ENCODE results near the gene TMEM191C.
"Not testable (repeated sequence)": the region's sequence is repeated elsewhere in the genome, so short reads cannot be mapped to it uniquely, and the experiment has no call there.

The TMEM191C gene

DNA sequence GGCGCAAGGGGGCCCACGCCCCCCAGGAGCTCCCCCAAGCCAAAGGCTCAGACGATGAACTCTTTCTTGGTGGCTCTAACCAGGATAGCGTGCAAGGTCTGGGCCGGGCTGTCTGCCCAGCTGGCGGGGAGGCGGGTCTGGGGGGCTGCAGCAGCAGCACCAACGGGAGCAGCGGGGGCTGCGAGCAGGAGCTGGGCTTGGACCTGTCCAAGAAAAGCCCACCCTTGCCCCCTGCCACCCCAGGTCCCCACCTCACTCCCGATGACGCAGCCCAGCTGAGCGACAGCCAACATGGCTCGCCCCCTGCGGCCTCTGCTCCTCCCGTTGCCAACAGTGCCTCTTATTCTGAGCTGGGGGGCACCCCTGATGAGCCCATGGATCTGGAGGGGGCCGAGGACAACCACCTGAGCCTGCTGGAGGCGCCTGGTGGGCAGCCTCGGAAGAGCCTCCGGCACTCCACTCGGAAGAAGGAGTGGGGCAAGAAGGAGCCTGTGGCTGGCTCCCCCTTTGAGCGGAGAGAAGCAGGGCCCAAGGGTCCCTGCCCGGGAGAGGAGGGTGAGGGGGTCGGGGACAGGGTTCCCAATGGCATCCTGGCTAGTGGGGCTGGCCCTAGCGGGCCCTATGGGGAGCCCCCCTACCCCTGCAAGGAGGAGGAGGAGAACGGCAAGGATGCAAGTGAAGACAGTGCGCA, 21.6 kb upstream of the TMEM191C start:
- DNase-seq (ENCODE audit: extremely low spot score, insufficient read length, low read depth) (no peak), FAIRE-seq (no peak)

DNA sequence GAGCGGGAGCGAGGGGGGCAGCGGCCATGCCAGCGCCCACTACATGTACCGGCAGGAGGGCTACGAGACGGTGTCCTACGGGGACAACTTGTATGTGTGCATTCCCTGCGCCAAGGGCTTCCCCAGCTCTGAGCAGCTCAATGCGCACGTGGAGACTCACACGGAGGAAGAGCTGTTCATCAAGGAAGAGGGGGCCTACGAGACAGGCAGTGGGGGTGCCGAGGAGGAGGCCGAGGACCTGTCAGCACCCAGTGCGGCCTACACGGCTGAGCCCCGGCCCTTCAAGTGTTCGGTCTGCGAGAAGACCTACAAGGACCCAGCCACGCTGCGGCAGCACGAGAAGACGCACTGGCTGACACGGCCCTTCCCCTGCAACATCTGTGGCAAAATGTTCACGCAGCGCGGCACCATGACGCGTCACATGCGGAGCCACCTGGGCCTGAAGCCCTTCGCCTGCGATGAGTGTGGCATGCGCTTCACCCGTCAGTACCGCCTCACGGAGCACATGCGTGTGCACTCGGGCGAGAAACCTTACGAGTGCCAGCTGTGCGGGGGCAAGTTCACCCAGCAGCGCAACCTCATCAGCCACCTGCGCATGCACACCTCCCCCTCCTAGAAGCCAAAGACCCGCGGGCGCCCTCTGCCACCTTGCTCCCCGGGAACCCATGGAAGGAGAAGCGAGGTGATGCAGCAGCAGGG, 20.9 kb upstream of the TMEM191C start:
- FAIRE-seq (no peak), DNase-seq (ENCODE audit: extremely low spot score, insufficient read length, low read depth) (no peak)

DNA sequence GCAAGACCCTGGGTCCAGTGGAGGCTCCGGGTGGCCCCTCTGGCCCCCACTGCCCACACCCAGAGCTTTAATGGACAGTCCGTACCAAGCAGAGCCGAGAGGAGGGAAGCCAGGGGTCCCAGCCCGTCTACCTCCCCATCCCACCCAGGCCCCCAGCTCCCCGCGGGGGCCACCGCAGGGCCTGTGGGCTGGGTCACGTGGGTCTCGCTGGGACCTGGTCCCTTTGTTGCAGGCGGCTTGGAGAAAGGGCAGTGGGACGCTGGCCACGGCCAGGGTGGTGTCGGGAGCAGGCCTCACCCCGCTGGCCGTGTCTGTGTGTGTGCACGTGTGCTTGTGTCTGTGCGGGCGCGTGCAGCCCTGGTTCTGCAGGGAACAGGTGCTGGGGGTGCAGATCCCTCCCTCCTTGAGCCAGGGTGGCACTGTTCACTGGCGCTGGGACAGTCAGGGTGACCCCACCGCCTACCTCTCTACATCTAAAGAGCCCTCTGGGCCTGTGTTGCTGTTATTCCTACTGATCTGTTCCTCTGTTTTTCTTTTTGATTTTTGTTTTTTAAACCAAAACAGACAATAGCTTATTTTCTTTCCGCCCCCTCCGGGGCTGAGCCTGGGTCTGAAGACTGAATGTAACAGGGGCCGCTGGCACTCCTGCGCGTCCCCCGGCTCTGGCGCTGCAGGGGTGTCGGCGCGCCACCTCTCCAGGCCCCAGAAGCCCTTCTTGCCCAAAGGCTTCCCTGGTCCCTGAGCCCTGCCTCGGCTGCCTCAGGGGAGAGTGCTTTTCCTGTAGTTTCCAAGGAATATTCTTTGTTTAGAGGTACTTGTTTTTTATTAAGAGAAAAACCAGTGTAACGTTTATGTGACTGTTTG, 20.1 kb upstream of the TMEM191C start:
- no peak for FAIRE-seq

DNA sequence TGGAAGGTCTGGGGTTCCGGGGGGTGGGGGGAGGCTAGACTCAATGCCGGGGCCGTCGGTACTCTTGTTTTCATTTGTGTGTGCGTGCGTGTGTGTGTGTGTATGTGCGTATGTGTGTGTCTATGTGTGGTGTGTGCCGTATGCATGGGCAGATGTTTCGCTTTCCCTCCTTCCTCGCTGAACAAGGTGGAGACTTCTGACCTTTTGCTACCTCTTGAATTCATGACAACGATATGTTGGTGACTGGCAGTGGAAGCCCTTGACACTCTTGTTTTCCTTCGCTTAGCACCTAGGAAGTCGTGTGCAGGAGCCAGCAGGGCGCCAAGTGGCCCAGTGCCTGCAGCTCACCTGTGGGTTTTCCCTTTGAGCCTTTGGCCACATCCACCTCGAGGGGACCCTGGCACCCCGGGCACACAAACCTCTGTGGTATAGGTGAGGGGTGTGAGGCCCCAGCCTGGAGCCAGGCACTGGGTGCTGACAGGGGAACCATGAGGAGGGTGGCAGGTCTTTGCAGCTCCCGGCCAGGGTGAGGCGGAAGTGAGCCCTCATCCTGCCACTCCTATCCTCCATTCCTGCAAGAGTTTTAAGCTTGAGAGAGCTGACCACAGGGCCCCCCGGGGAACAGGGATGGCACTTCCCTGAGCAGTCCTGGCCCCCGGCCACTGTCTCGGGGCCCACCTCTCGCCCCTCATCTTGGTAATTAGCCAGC, 19.3 kb upstream of the TMEM191C start:
- FAIRE-seq, result no peak
- DNase-seq (ENCODE audit: extremely low spot score, insufficient read length, low read depth), result no peak

More for the DNA sequence above, 20.1 kb upstream of the TMEM191C start:
- DNase-seq (ENCODE audit: extremely low spot score, insufficient read length, low read depth), result no peak

DNA sequence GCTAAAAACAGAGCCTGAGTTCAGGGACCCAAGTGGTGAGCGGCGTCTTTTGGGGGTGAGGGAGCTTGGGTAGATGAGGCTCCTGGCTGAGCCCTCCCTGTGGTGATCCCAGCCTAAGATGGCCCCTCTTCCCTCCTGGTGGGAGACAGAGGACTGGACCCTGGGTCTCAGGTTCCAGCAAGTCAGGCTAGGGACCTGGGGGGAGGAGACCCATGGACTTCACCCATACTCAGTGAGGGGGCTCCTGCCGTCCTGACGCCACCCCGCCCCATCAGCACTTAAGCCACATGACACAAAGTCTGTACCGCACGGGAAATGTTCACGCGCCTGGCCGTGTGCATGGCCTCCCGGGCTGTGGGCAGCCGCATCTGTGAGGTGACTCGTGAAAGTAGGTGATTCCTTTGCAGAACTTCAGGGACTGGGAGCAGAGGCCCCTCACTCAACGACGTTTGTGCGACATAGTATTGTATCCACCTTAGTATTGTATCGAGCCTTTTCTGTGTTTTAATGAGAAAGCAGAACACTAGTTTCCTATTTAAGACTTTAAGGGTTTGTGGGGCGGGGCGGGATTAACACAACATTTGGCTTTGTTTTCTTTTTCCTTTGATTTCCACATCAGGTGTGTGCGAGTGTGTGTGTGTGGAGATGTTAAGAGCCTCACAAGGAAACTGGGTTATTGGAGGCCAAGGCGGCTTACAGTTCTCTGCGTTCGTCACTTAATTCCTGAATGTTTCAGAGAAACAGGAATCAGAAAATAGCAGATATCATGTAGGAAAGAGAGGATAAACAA, 18.4 kb upstream of the TMEM191C start:
- DNase-seq (ENCODE audit: extremely low spot score, insufficient read length, low read depth) (no peak), FAIRE-seq (no peak)

DNA sequence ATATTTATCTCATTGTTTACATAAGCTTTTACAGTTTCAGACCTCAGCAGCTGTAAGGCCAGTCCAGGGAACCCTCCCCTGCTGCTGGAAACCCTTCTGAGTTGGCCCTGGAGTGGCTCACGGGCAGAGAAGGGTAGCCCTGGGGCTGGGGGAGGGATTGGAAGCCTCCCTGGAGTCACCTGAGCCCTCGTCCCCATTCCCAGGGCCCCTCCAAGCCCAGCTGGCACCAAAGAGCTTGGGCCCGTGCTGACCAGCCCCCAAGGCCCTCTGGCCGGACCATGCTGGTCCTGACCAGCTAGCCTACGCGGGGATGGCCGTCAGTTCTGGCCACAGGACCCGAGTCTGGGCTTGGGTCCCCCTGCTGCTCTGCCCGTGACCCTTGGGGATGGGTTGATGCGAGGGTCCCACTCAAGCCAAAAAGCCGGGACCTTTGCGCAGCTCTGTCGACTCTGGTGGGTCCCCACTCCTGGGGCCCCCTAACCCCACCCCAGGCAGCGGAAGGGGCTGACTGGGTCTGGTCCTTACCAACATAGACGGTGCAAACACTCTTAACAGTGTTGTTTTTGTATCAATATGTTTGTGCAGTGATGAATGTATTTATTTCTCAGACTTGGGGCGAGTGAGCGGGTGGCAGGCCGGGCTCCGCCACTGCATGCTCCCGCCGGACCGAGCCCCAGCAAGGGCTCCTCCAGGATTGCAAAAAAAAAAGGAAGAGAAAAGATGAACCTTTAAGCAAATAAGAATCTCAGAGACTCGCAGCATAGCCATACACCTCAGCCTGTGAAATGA, 17.5 kb upstream of the TMEM191C start:
- no peak for DNase-seq (ENCODE audit: extremely low spot score, insufficient read length, low read depth)
- no peak for FAIRE-seq

DNA sequence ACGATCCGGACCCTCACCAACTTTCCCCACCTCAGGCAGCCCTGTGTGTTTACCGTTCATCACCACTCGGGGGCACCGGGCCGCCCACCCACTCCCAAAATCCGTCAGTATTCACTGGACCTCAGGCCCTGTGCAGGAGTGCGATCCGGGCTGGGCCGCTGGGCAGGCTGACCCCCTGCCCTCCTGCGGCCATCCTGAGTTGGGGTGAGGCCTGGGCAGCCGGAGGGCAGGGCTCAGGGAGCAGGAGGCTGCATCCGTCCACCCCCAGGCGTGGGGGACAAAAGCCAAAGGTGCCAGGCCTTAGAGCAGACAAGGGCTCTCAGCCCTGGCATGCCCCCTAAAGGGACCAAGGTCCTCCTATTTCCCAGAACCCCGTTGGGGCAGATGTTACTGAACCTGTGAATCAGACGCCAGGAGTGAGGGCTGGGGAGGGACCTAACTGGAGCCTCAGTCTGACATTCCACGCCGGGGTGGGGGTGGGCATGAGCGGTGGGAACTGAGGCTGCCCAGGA, 16.8 kb upstream of the TMEM191C start:
- no peak for DNase-seq (ENCODE audit: extremely low spot score, insufficient read length, low read depth)
- no peak for FAIRE-seq

DNA sequence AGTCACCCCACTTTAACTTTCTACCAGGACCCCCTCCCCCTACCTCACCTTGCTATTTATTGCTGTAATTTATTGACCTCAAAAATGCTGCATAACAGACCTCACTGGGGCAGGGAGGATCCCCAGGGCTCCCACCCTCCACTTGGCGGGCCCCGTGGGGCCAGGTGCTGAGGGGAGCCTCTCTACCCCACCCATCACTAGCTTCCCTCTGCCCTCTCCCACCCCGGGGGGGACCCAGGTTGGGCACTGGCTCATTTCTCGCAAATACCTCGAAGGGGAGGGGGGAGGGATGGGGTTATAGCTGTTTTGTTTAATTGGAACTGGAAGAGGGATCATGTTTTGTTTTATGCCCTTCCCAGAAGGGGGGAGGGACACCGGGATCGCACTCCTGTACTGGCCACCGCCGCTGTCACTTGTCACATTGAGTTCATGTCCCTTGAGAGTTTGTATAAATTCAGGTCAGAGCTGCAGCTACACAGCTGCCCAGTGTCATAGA, 16.3 kb upstream of the TMEM191C start:
- no peak for FAIRE-seq
- no peak for DNase-seq (ENCODE audit: extremely low spot score, insufficient read length, low read depth)

DNA sequence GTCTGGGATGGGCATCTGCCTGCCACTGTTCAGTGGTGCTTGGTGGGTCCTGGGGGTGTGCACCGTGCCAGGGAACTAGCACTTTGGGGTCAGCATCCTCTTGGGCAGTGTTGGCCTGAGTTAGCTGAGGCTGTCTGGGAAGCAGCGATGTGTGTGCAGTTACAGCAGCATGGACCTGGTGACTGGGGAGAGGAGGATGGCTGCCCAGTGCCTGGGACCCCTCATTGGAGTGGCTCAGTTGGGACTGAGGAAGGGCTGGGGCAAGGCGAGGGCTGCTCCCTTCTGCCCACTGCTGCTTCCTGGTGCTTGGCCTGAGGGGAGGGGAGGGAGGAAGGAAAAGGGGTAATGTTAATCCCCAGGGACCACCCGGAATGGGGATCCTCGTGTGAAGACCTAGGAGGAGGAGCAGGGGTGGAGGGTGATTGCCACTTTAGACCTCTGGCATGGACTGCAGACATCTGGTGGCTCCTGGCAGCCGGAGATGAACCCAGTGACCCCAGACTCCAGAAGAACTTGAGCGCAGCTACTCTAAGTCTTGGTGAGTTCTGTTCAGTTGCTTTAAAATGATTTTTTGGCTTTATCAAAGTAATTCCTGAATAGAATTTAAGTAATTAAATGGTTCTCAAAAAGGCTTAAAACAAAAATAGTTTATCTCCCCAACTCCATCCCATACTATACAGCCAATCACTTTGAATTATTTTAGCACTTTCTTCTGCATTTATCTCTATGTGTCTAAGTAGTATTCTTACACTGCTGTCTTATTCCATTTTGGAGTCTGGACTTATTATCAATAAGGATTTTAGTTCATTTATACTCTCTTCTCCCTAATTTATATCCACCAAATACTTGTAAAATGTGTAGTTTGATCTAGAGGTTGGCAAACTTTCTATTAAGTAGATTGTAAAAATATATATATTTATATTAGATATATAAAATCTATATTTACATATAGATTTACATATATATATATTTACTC, 15.4 kb upstream of the TMEM191C start:
- no peak for FAIRE-seq
- DNase-seq (ENCODE audit: extremely low spot score, insufficient read length, low read depth), result no peak

DNA sequence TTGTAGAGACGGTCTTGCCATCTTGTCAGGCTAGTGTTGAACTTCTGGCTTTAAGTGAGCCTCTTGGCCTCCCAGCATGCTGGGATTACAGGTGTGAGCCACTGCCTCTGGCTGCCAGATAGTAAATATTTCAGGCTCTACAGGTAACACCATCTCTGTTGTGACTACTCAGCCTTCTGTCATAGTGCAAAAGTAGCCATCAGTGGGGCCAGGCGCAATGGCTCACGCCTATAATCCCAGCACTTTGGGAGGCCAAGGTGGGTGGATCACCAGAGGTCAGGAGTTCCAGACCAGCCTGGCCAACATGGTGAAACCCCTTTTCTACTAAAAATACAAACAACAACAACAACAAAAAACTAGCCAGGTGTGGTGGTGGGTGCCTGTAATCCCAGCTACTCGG, 14.5 kb upstream of the TMEM191C start:
- not testable (repeated sequence) for DNase-seq (ENCODE audit: extremely low spot score, insufficient read length, low read depth); FAIRE-seq

DNA sequence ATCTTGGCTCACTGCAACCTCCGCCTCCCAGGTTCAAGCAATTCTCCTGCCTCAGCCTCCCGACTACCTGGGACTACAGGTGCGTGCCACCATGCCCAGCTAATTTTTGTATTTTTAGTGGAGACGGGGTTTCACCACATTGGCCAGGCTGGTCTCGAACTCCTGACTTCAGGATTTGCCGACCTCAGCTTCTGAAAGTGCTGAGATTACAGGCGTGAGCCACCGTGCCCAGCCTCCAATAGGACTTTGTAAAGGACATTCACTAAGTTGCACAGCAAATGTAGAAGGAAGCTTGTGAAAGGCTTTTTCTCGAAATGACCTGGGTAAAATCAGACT, 12.2 kb upstream of the TMEM191C start:
- not testable (repeated sequence) for FAIRE-seq; DNase-seq (ENCODE audit: extremely low spot score, insufficient read length, low read depth)

DNA sequence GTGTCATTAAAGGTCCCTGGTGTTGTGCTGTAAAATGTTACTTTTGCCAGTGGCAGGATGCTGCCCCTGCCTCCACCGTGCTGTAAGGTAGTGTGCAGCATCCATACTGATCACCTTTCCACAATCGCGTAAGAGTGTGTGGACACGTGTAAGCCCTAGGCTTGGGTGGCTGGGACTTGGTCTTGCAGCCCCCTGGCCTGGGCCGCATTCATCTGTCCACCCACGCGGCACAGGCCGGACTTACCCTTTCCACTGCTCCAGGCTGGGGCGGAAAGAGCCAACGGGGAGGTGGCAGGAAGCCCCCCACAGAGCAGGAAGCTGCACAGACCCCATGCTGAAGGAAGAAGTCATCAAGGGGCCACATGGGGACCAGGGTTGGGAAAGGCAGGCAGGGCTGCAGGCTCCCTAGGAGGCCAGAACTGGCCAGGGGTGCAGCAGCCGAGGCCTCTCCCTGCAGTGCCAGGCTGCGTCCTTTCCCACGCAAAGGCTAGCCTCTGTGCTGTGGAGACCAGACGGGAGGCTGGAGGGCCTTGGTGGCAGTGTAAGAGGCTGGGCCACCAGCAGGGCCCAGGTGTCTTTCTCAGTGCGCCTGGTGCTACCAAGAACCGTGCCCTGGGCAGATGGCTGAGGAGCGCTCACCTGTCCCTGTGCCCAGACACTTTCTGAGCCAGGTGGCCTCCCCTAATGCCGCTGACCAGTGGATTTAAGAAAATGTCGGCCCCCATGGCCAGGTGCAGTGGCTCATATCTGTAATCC, 11.7 kb upstream of the TMEM191C start:
- no peak for FAIRE-seq
- DNase-seq (ENCODE audit: extremely low spot score, insufficient read length, low read depth), result no peak

DNA sequence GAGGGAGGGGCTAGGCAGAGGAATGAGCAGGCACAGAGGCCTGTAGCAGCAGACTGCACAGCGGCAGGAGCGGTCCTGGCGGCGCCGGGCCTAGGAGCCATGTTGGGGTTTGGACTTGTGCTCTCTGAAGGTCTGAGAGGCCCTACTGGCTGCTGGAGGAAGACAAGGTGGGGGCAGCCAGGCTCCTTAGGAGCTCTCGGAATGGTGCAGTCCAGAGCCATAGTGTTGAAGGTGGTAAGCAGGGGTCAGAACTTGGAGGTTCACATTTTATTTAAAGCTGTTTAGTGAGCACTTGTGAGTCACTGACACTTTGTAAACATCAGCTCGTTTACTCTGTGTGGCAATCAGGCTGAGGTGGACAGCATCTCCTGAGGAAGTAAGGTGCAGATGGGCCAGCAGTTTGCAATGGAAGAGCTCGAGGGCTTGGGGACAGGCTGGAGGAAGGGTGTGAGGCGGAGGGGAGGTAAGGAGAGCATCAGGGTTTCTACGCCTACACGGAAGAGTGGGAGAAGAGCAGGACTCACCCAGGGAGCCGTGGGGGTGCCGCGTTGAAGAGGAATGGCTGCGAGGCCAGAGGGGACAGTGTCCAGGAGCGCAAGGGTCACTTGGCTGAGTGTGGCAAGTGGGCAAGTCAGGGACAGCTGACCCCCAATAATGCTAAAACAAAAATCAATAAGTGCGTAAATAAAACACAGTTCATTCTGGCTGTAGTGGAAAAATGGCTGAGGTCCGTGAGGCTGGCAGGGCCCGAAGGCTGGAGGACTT, 10.0 kb upstream of the TMEM191C start:
- FAIRE-seq, result no peak
- DNase-seq (ENCODE audit: extremely low spot score, insufficient read length, low read depth), result no peak

DNA sequence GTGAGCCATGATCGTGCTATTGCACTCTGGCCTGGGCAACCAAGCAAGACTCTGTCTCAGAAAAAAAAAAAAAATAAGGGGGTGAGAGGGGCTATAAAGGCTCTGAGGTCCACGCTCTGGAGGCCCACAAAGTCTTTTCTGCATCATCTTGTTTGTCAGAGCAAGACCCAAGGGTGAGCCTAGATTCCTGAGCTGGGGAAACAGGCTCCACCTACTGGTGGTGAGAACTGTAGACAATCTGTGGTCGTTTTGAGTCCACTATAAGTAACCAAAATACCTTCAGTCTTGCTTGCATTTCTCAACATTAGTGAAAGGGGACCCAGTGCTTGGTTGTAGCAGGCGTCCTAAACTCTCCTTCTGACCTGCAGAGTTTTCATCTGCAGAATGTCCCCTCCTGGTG, 4.5 kb upstream of the TMEM191C start:
- FAIRE-seq, result peak; percentile 74
- DNase-seq (ENCODE audit: extremely low spot score, insufficient read length, low read depth), result not testable (repeated sequence)

DNA sequence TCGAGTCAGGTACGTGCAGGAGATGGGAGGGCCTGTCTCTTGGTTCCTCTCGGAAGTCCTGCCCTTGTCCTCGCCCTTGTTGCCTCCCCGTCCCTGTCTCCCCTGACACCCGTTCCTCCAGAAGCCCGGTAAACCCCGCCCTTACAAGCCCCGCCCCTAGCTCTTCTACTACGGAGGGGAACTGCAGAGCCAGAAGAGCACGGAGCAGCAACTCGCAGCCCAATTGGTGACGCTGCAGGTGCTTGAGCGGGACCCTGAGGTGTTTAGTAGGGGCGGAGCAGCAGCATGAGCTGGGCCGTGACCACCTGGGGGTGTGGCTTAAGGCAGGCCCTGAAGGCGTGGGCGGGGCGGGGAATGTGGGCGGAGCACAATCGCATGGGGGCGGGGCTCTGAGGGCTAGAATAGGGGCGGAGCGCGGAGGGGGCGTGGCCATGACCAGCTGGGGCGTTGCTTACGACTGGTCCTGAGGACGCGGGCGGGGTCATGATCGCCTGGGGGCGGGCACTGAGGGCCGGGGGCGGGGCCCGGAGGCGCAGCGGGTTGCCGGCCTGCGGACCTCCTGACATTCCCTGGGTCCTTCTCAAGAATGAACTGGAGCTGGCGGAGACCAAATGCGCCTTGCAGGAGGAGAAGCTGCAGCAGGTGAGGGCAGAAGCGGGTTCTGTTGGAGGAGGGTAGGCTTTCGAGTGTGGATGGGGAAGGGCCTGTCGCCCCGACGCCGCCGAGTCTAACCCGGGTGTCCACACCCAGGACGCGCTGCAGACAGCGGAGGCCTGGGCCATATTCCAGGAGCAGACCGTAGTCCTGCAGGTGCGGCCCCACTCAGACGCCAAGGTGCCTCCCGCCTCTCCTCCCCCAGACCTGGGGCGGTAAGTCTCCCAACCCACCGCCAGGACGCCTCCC, 1.3 kb downstream of the TMEM191C start:
- FAIRE-seq, result peak; percentile 64
- not testable (repeated sequence) for DNase-seq (ENCODE audit: extremely low spot score, insufficient read length, low read depth)

Data from GM18507 (cell line).